ENCODE results near the gene ERG28.

DNA sequence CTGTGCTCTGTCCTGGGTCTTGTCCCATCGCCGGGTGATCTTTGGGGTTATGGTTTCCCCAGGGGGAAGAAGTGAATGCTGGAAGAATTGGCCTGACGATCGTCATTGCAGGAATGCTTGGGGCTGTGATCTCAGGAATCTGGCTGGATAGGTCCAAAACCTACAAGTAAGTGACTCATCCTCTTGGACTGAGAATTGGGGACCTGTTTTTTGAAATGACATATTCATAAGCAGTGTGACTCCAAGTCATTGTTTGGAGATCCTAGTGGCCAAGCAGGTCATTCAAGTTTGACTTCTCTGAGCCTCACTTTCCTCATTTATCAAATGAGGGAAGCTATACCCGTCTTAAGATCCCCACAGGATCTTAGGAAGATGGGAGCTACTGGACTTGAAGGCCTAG is 25.8 kb downstream of the ERG28 start:
- TF ChIP-seq PAX5 (IDR thresholded peaks at IDR 0.05; ENCODE audit: borderline replicate concordance, low read depth, low read length) (no peak), POLR2AphosphoS2 (IDR thresholded peaks at IDR 0.05; ENCODE audit: low read depth, low read length) (no peak), EGR1 (IDR thresholded peaks at IDR 0.05; ENCODE audit: borderline replicate concordance in 1 of 2, low read depth in 2 of 2, low read length in 2 of 2) (no peak), SP1 (IDR thresholded peaks at IDR 0.05; ENCODE audit: low read depth, low read length) (no peak), RAD51 (IDR thresholded peaks at IDR 0.05) (no peak), NR2C2 (IDR thresholded peaks at IDR 0.05; ENCODE audit: borderline replicate concordance, control insufficient read depth, insufficient read length, low read depth) (no peak), POLR2A (IDR thresholded peaks at IDR 0.05; ENCODE audit: low read depth, low read length) (no peak), CREM (IDR thresholded peaks at IDR 0.05; ENCODE audit: low read depth) (no peak), RCOR1 (conservative IDR thresholded peaks at IDR 0.05; ENCODE audit: low read depth, low read length) (no peak)
- TF ChIP-seq, protein P1, sequence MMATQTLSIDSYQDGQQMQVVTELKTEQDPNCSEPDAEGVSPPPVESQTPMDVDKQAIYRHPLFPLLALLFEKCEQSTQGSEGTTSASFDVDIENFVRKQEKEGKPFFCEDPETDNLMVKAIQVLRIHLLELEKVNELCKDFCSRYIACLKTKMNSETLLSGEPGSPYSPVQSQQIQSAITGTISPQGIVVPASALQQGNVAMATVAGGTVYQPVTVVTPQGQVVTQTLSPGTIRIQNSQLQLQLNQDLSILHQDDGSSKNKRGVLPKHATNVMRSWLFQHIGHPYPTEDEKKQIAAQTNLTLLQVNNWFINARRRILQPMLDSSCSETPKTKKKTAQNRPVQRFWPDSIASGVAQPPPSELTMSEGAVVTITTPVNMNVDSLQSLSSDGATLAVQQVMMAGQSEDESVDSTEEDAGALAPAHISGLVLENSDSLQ (IDR thresholded peaks at IDR 0.05) = no peak
- TF ChIP-seq, protein P2, sequence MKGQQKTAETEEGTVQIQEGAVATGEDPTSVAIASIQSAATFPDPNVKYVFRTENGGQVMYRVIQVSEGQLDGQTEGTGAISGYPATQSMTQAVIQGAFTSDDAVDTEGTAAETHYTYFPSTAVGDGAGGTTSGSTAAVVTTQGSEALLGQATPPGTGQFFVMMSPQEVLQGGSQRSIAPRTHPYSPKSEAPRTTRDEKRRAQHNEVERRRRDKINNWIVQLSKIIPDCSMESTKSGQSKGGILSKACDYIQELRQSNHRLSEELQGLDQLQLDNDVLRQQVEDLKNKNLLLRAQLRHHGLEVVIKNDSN (IDR thresholded peaks at IDR 0.05; ENCODE audit: borderline replicate concordance, extremely low read length, insufficient read depth, low read depth, low read length) = no peak
- TF ChIP-seq, protein P3, sequence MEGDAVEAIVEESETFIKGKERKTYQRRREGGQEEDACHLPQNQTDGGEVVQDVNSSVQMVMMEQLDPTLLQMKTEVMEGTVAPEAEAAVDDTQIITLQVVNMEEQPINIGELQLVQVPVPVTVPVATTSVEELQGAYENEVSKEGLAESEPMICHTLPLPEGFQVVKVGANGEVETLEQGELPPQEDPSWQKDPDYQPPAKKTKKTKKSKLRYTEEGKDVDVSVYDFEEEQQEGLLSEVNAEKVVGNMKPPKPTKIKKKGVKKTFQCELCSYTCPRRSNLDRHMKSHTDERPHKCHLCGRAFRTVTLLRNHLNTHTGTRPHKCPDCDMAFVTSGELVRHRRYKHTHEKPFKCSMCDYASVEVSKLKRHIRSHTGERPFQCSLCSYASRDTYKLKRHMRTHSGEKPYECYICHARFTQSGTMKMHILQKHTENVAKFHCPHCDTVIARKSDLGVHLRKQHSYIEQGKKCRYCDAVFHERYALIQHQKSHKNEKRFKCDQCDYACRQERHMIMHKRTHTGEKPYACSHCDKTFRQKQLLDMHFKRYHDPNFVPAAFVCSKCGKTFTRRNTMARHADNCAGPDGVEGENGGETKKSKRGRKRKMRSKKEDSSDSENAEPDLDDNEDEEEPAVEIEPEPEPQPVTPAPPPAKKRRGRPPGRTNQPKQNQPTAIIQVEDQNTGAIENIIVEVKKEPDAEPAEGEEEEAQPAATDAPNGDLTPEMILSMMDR (IDR thresholded peaks at IDR 0.05 in 2 of 3, conservative IDR thresholded peaks at IDR 0.05 in 1 of 3; ENCODE audit: control insufficient read depth in 2 of 3, extremely low read depth in 1 of 3, insufficient read depth in 1 of 3, low read depth in 3 of 3, low read length in 3 of 3) = no peak
- TF ChIP-seq, protein P4, sequence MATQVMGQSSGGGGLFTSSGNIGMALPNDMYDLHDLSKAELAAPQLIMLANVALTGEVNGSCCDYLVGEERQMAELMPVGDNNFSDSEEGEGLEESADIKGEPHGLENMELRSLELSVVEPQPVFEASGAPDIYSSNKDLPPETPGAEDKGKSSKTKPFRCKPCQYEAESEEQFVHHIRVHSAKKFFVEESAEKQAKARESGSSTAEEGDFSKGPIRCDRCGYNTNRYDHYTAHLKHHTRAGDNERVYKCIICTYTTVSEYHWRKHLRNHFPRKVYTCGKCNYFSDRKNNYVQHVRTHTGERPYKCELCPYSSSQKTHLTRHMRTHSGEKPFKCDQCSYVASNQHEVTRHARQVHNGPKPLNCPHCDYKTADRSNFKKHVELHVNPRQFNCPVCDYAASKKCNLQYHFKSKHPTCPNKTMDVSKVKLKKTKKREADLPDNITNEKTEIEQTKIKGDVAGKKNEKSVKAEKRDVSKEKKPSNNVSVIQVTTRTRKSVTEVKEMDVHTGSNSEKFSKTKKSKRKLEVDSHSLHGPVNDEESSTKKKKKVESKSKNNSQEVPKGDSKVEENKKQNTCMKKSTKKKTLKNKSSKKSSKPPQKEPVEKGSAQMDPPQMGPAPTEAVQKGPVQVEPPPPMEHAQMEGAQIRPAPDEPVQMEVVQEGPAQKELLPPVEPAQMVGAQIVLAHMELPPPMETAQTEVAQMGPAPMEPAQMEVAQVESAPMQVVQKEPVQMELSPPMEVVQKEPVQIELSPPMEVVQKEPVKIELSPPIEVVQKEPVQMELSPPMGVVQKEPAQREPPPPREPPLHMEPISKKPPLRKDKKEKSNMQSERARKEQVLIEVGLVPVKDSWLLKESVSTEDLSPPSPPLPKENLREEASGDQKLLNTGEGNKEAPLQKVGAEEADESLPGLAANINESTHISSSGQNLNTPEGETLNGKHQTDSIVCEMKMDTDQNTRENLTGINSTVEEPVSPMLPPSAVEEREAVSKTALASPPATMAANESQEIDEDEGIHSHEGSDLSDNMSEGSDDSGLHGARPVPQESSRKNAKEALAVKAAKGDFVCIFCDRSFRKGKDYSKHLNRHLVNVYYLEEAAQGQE (IDR thresholded peaks at IDR 0.05; ENCODE audit: low read depth, low read length) = no peak

Measured in GM12878 (cell line).